Natural killer cell (primary cell): ENCODE measurements around the gene BNIPL. TPM values are rescaled to one million over a fixed set of nuclear protein-coding genes. Genes with fewer than 3 reads are reported as not detected.

ENCODE experiments used
- ATAC-seq, 3 donors: fragments of 150-1000 bp in 2 of 3; fragments of 200-7000 bp in 1 of 3; cut with Tn5 transposase; 1 replicate in 1 of 3; 2 replicates in 2 of 3; pipeline ENCODE4 v1.10.0; 2021; ENCODE audit warnings: mild to moderate bottlenecking in 2 of 3, moderate library complexity in 2 of 3
- DNase-seq, 2 donors: peaks; one replicate each; pipeline versions ENCODE4 v3.0.0 to v3.0.0-alpha.2; 2013 to 2021; ENCODE audit warnings: mixed read lengths in 1 of 2
- H3K27ac ChIP-seq: one replicate; pipeline ENCODE4 v1.5.1; 2013; ENCODE audit warnings: mild to moderate bottlenecking, low read length
- H3K27me3 ChIP-seq: one replicate; pipeline ENCODE4 v1.6.1; 2013; ENCODE audit warnings: low read length; ENCODE audit not compliant: control insufficient read depth, insufficient read depth
- H3K36me3 ChIP-seq: one replicate; pipeline ENCODE4 v1.6.1; 2013; ENCODE audit warnings: low read length; ENCODE audit not compliant: control insufficient read depth, insufficient read depth
- H3K4me1 ChIP-seq: one replicate; pipeline ENCODE4 v1.6.1; 2013; ENCODE audit warnings: low read length; ENCODE audit not compliant: control insufficient read depth, insufficient read depth
- H3K4me3 ChIP-seq: one replicate; pipeline ENCODE4 v1.5.1; 2013; ENCODE audit warnings: low read length
- H3K9me3 ChIP-seq: one replicate; pipeline ENCODE4 v1.6.1; 2013; ENCODE audit warnings: low read length; ENCODE audit not compliant: control insufficient read depth, insufficient read depth
- H3K27ac Mint-ChIP-seq, 2 donors: one replicate each; pipeline ENCODE4 v1.8.0; 2022; ENCODE audit warnings: mild to moderate bottlenecking in 2 of 2, mixed read lengths in 2 of 2, moderate library complexity in 1 of 2
- H3K27me3 Mint-ChIP-seq, 2 donors: one replicate each; pipeline ENCODE4 v1.8.0; 2022; ENCODE audit warnings: low read depth in 2 of 2, mixed read lengths in 2 of 2
- H3K36me3 Mint-ChIP-seq: one replicate; pipeline ENCODE4 v1.8.0; 2022; ENCODE audit warnings: mixed read lengths
- H3K4me1 Mint-ChIP-seq, 2 donors: one replicate each; pipeline ENCODE4 v1.8.0; 2022; ENCODE audit warnings: mixed read lengths in 2 of 2
- H3K4me3 Mint-ChIP-seq: one replicate; pipeline ENCODE4 v1.8.0; 2022; ENCODE audit warnings: mild to moderate bottlenecking, moderate library complexity, mixed read lengths
- H3K9me3 Mint-ChIP-seq, 2 donors: one replicate each; pipeline ENCODE4 v1.8.0; 2022; ENCODE audit warnings: mixed read lengths in 2 of 2
- CTCF ChIP-seq: fragments of 200-600 bp; IDR thresholded peaks from one replicate; pipeline ENCODE4 v1.8.0; 2022; ENCODE audit warnings: antibody characterized with exemption
- WGBS: methylation state at CpG from one replicate; pipeline ENCODE4 v1.1.7; 2013; ENCODE audit warnings: missing lambda C conversion rate; ENCODE audit not compliant: insufficient coverage; 5-methylcytosine and 5-hydroxymethylcytosine counted together
- intact Hi-C: fragments of 100-400 bp; cut with micrococcal nuclease; formaldehyde crosslinking; loops from one replicate; pipeline ENCODE4 v1.14.2; 2022
- total RNA-seq, 4 donors: library from RNA; stranded (reverse); fragments of 120-200 nt in 1 of 4; gene quantifications; one replicate each; pipeline versions ENCODE4 v1.2.3 to v1.2.4, GENCODE V29; 2013 to 2022

Gene BNIPL
- total RNA-seq, 3 donors from 2014 or later (not counting 1 experiment from before 2014, with no cell fraction given): 0.28 to 0.39 (median 0.33) TPM

GRCh38 chr1:151008244-151009205 is 27.9 kb upstream of the BNIPL start, which contains the start of gene PRUNE1:
PRUNE1 (plus strand) TSS chr1:151008449; CDS start chr1:151008633, 184 bp downstream.
- peak; percentile 96 to 99 for DNase-seq
- H3K36me3 ChIP-seq: peaks cover 3% of the 10 kb centered on the region
- no peaks in the 10 kb centered on the region for H3K9me3 ChIP-seq
- H3K27me3 Mint-ChIP-seq: no peaks in the 10 kb centered on the region
- peak within 1 kb of the TSS; percentile 94 for H3K4me3 Mint-ChIP-seq
- no peak for TF ChIP-seq CTCF
- H3K4me3 ChIP-seq: peak within 1 kb of the TSS; percentile 73
- peaks cover 48% of the 10 kb centered on the region for H3K4me1 ChIP-seq
- under 1% methylated on average over 69 of the region's 69 CpGs for WGBS
- intact Hi-C loops: loop anchor here (1.0 to 2.0 kb wide), 2 partner anchors 40 to 51 kb away; partner anchors contain the start of gene CDC42SE1
- ATAC-seq: peak; percentile 87 to 97 (median 93)
- peak within 1 kb of the TSS; percentile 95 to 96 for H3K27ac Mint-ChIP-seq
- no peaks in the 10 kb centered on the region for H3K9me3 Mint-ChIP-seq
- H3K27me3 ChIP-seq: no peaks in the 10 kb centered on the region
- peaks cover 53 to 61% of the 10 kb centered on the region in 2 donors for H3K4me1 Mint-ChIP-seq
- H3K36me3 Mint-ChIP-seq: no peaks in the 10 kb centered on the region
- H3K27ac ChIP-seq: peak within 1 kb of the TSS; percentile 95

GRCh38 chr1:151009206-151009587 is 27.2 kb upstream of the BNIPL start:
- H3K36me3 ChIP-seq: peaks cover 3% of the 10 kb centered on the region
- intact Hi-C loops: loop anchor here (2.0 kb wide), 1 partner anchor 40 kb away; no protein-coding TSS in a partner anchor
- Mint-ChIP-seq H3K9me3 (no peaks in the 10 kb centered on the region), H3K4me1 (peaks cover 53 to 61% of the 10 kb centered on the region in 2 donors), H3K36me3 (no peaks in the 10 kb centered on the region), H3K27ac (peak overlapping the region; percentile 95 to 96), H3K27me3 (no peaks in the 10 kb centered on the region), H3K4me3 (peak overlapping the region; percentile 94)
- H3K4me3 ChIP-seq: peak overlapping the region; percentile 73
- H3K9me3 ChIP-seq: no peaks in the 10 kb centered on the region
- DNase-seq: no peak
- H3K27ac ChIP-seq: peak overlapping the region; percentile 95
- no peak for TF ChIP-seq CTCF
- peaks cover 45% of the 10 kb centered on the region for H3K4me1 ChIP-seq
- no peak for ATAC-seq
- 80% methylated on average over 3 of the region's 3 CpGs for WGBS
- H3K27me3 ChIP-seq: no peaks in the 10 kb centered on the region

- Histone ChIP-seq H3K4me1 (peaks cover 42% of the 10 kb centered on the region), H3K9me3 (no peaks in the 10 kb centered on the region), H3K27ac (no peak overlapping the region), H3K27me3 (no peaks in the 10 kb centered on the region), H3K36me3 (peaks cover 3% of the 10 kb centered on the region), H3K4me3 (no peak overlapping the region)
- intact Hi-C loops: loop anchor here (2.0 kb wide), 1 partner anchor 39 kb away; no protein-coding TSS in a partner anchor
- H3K4me1 Mint-ChIP-seq: peaks cover 53 to 61% of the 10 kb centered on the region in 2 donors
- no peaks in the 10 kb centered on the region for H3K9me3 Mint-ChIP-seq
- 95% methylated on average over 7 of the region's 8 CpGs for WGBS
- no peaks in the 10 kb centered on the region for H3K27me3 Mint-ChIP-seq
- ATAC-seq (no peak), DNase-seq (no peak)
- no peak for TF ChIP-seq CTCF
- H3K27ac Mint-ChIP-seq: peak overlapping the region; percentile 95 to 96
- peak overlapping the region; percentile 94 for H3K4me3 Mint-ChIP-seq
- H3K36me3 Mint-ChIP-seq: no peaks in the 10 kb centered on the region
These were observed 26.6 kb upstream of the BNIPL start for GRCh38 chr1:151009674-151010345.
